Mucosa of stomach (tissue), 1 donor: ENCODE results near the gene NEGR1.

Experiments
- H3K27me3 ChIP-seq: one replicate; pipeline ENCODE4 v1.7.0; 2013; ENCODE audit warnings: mild to moderate bottlenecking, low read length; ENCODE audit not compliant: control insufficient read depth, insufficient read depth
- H3K36me3 ChIP-seq: one replicate; pipeline ENCODE4 v1.7.0; 2013; ENCODE audit warnings: low read length; ENCODE audit not compliant: control insufficient read depth, insufficient read depth
- H3K4me1 ChIP-seq: one replicate; pipeline ENCODE4 v1.7.0; 2013; ENCODE audit warnings: mild to moderate bottlenecking, low read length; ENCODE audit not compliant: control insufficient read depth, insufficient read depth
- H3K4me3 ChIP-seq: one replicate; pipeline ENCODE4 v1.7.0; 2013; ENCODE audit warnings: low read length
- H3K9ac ChIP-seq: one replicate; pipeline ENCODE4 v1.7.0; 2013; ENCODE audit warnings: mild to moderate bottlenecking, low read length, moderate library complexity
- H3K9me3 ChIP-seq: one replicate; pipeline ENCODE4 v1.7.0; 2013; ENCODE audit warnings: mild to moderate bottlenecking, low read length, moderate library complexity; ENCODE audit not compliant: control insufficient read depth
- donor health status: Pancreatic carcinoma.

NEGR1 gene

DNA sequence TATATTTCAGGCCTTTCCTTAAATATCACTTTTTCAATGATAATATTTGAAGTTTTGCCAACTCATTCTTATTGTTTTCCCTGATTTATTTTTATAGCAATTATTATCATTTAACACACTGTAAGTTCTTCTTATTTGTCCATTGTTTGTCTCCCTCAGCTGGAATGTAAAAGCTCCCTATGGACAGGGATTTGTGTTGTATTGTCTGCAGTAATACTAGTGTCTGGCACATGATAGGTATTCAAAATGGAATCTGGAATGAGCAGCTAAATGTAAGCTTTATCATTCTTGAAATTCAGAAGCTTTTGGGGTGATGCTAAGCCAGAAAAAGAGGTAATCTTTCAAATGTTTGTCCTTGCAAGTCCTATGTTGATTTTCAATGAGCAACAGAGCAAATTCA lies 112.1 kb downstream of the NEGR1 start:
- no peak overlapping the region for H3K4me3 ChIP-seq
- no peaks in the 10 kb centered on the region for H3K9me3 ChIP-seq
- no peaks in the 10 kb centered on the region for H3K4me1 ChIP-seq
- no peaks in the 10 kb centered on the region for H3K27me3 ChIP-seq
- no peaks in the 10 kb centered on the region for H3K36me3 ChIP-seq
- H3K9ac ChIP-seq = no peak overlapping the region

DNA sequence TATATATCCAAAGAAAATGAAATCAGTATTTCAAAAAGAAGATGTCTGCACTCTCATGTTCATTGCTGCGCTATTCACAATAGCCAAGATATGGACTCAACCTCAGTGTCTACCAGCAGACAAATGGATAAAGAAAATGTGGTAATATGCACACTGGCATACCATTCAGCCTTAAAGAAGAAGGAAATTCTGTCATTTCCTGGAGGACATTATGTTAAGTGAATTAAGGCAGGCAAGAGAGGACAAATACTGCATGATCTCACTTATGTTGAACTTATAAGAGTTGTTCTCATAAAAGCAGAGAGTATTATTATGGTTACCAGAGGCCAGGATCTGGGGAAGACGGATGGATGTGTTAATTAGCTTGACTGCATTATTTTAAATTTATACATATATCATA lies 115.9 kb downstream of the NEGR1 start:
- no peak overlapping the region for H3K9ac ChIP-seq
- no peaks in the 10 kb centered on the region for H3K27me3 ChIP-seq
- no peaks in the 10 kb centered on the region for H3K9me3 ChIP-seq
- H3K4me3 ChIP-seq = no peak overlapping the region
- H3K4me1 ChIP-seq = no peaks in the 10 kb centered on the region
- H3K36me3 ChIP-seq = no peaks in the 10 kb centered on the region

DNA sequence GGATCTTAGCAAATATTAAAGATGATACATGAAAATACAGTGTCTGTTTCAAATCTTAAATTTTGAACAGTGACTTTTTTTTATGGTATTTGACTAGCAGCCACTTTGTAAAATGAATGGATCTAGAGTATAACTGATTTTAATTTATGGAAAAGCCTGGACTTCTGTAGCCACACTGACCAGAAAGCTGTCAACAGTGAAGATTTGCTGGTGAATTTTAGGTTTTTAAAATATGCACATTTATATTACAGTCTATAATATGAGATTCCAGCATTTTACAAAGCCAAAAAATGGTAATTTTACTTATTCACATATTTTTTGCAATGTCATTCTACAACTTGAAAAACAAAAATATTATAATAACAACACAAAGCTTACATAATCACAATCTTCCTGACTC lies 131.8 kb downstream of the NEGR1 start:
- H3K9me3 ChIP-seq = no peaks in the 10 kb centered on the region

DNA sequence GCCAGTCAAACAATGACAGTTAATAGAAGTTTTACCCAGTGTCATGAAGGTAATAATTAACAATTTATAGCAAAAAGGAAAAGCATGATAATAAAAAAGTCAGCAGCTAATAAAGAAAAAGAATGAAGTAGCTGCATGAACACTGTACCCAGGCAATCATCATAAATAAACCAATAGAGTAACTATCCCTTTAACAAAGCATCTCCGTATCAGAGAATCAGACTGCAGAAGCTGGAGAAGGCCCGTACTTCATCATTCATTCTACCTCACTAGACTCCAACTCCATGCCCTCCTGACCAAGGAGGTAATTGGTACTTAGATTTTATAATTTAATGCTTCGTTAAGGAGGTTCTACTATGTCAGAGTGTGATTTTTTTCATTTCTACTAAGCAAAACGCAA lies 140.5 kb downstream of the NEGR1 start:
- H3K4me3 ChIP-seq = no peak overlapping the region
- H3K27me3 ChIP-seq = no peaks in the 10 kb centered on the region
- H3K36me3 ChIP-seq = no peaks in the 10 kb centered on the region
- H3K9me3 ChIP-seq = no peaks in the 10 kb centered on the region
- H3K9ac ChIP-seq = no peak overlapping the region
- no peaks in the 10 kb centered on the region for H3K4me1 ChIP-seq

More for the DNA sequence above, 131.8 kb downstream of the NEGR1 start:
- Histone ChIP-seq H3K4me3 (no peak overlapping the region), H3K9ac (no peak overlapping the region), H3K4me1 (no peaks in the 10 kb centered on the region), H3K27me3 (no peaks in the 10 kb centered on the region), H3K36me3 (no peaks in the 10 kb centered on the region)

DNA sequence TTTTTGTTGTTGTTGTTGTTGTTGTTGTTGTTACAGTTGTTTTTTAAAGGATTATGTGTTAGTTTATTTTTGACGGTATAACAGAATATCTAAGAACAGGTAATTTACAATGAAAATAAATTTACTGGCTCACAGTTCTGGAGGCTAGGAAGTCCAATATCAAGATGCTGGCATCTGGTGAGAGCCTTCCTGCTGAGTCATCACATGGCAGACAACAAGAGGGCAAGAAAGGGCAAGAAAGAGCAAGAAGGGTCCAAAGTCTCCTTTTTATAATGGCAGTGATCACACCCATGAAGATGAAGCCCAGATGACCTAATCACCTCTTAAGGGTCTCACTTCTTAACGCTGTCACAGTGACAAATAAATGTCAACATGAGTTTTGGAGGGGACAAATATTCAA lies 142.1 kb downstream of the NEGR1 start:
- Histone ChIP-seq H3K9me3 (no peaks in the 10 kb centered on the region), H3K36me3 (no peaks in the 10 kb centered on the region), H3K9ac (no peak overlapping the region), H3K4me3 (no peak overlapping the region), H3K4me1 (no peaks in the 10 kb centered on the region), H3K27me3 (no peaks in the 10 kb centered on the region)

DNA sequence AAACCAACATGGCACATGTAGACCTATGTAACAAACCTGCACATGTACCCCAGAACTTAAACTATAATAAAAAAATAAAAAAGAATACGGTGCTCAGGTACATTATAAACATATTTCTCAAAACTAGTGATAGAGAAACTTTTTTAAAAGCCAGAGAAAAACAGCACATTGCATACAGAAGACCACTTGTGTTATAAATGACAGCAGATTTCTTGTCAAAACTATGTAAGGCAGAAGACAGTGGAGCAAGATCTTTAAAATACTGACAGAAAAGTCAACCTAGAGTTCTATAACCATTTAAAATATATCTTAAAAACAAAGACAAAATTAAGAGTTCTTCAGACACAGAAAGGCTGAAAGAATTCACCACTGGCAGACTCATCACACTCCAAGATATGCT lies 144.7 kb downstream of the NEGR1 start:
- Histone ChIP-seq H3K9ac (no peak overlapping the region), H3K27me3 (no peaks in the 10 kb centered on the region), H3K36me3 (no peaks in the 10 kb centered on the region), H3K9me3 (no peaks in the 10 kb centered on the region), H3K4me3 (no peak overlapping the region), H3K4me1 (no peaks in the 10 kb centered on the region)

DNA sequence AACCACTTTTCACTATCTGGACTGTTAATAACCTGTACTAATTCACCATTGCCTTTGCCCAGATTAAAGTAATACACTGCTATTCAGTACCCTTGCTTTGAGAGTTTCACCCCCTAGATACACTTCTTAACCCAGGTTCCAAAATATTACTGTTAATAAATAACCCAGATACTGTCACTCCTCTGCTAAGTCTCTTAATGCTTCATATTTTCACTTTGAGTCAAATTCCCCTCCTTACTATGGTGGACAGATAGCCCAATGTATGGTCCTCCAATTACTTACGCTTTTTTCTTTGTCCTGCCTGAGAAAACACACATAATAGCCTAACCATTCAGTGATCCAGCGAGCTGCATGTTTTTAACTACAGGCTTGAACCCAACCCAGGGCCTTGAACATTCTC lies 152.5 kb downstream of the NEGR1 start:
- Histone ChIP-seq H3K9ac (no peak overlapping the region), H3K4me3 (no peak overlapping the region), H3K27me3 (no peaks in the 10 kb centered on the region), H3K36me3 (no peaks in the 10 kb centered on the region), H3K9me3 (no peaks in the 10 kb centered on the region), H3K4me1 (no peaks in the 10 kb centered on the region)

DNA sequence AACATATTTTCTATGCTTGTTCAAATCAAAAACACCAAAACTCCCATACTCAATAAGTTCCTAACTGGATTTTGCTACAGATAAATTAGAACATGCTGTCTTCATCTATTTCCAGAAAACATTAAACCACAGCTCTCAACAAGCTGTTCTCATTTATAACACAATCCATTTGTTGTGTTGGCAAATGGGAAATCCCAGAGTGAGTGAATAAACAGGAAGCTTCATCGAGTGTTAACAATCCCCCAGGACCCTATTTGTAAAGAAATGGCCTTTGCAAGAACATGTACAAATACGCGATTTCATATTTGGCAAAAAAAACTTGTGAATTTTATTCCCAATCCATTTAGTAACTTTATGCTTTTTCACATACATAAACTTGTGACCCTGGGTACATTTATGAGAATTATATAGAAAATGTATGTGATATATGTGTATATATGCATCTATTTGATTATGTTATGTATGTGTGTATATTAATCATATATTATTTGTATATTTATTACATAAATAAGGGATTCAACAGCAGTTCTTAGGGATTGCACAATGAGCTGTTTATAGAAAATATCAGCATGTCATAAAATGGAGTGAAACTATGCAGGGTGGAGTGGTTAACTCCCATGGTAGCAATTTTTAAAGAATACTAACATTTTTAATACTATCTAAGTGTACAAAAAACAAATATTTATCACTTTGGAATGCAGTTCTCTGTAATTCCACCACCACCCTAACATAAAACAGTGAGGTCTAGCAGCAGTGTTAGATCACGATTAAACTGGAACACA lies 160.0 kb downstream of the NEGR1 start:
- H3K36me3 ChIP-seq = no peaks in the 10 kb centered on the region
- H3K4me3 ChIP-seq = no peak overlapping the region
- no peaks in the 10 kb centered on the region for H3K9me3 ChIP-seq
- no peak overlapping the region for H3K9ac ChIP-seq
- H3K27me3 ChIP-seq = no peaks in the 10 kb centered on the region
- H3K4me1 ChIP-seq = no peaks in the 10 kb centered on the region

DNA sequence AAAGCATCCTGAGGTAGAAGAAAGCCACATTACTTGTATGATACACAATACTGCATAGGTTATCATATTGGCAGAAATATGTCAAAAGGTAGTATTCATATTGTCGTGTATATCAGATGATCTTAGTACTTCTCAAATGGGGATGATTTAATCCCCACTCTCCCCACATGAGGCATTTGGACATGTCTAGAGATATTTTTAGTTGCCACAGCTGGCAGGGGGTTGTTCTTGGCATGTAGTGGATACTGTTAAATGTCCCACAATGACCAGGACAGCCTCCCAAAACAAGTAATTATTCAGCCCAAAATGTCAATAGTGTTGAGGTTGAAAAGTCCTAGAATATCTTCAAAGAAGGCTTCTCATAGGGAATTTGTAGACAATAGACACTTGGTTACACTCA lies 162.8 kb downstream of the NEGR1 start:
- no peaks in the 10 kb centered on the region for H3K9me3 ChIP-seq
- H3K27me3 ChIP-seq = no peaks in the 10 kb centered on the region
- H3K9ac ChIP-seq = no peak overlapping the region
- no peaks in the 10 kb centered on the region for H3K36me3 ChIP-seq
- no peak overlapping the region for H3K4me3 ChIP-seq
- H3K4me1 ChIP-seq = no peaks in the 10 kb centered on the region

DNA sequence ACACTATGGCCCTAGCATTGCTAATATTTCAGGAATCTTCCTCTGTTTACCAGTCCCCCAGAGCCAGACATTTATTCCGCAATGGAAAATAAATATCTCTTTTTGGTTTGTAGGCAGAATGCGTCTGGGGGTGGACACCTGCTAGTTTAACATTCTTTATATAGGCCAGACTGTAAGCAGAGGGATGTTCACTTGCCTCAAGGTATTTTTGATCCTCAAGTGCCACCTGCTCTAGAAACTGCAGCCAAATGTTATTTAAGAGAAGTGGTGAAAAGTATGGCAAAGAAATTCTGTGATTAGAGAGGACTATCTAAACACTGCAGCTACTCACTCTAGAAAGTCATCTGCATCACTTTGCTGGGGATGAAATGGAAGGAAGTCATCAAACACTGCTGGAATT lies 164.7 kb downstream of the NEGR1 start:
- H3K4me1 ChIP-seq = no peaks in the 10 kb centered on the region
- no peak overlapping the region for H3K4me3 ChIP-seq
- no peak overlapping the region for H3K9ac ChIP-seq
- H3K27me3 ChIP-seq = no peaks in the 10 kb centered on the region
- no peaks in the 10 kb centered on the region for H3K36me3 ChIP-seq
- H3K9me3 ChIP-seq = no peaks in the 10 kb centered on the region

DNA sequence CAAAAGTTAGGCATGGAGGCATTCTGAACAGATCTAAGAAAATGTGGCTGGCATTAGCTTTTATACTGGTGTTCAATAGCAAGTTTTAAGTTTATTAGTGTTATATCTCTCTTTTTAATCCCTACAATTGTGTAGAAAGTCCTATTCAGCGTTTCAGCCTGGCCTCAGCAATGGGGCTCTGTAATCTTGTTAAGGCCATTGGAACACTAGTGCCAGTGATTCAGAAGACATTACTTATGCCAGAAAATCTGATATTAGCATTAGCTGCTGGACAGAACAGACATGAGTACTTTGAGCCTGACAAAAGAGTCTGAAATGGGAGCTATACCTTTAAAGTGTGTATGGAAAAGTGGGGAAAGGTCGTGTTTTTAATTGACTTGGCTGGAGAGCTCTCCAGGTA lies 167.0 kb downstream of the NEGR1 start:
- H3K4me1 ChIP-seq = no peaks in the 10 kb centered on the region
- no peak overlapping the region for H3K9ac ChIP-seq
- no peak overlapping the region for H3K4me3 ChIP-seq
- H3K9me3 ChIP-seq = no peaks in the 10 kb centered on the region
- no peaks in the 10 kb centered on the region for H3K27me3 ChIP-seq
- H3K36me3 ChIP-seq = no peaks in the 10 kb centered on the region

DNA sequence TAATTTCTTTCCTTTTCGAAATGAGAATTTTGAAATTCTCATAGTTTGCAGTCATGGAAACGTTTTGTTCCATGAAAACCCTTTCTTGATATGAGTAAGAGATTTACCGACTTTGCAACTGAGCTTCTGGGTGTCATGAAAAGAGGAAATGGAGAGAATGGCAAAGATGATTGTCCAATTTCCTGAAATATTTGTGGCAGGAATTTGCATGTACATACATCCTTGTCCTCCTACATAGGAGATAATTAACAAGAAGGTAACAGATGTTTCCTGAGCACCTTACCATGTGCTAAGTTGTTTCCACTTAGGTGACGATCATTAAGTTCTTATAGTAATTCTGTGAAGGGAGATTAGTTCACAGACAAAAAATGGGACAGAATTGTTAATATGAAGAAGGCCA lies 170.7 kb downstream of the NEGR1 start:
- no peaks in the 10 kb centered on the region for H3K27me3 ChIP-seq
- no peaks in the 10 kb centered on the region for H3K9me3 ChIP-seq
- H3K36me3 ChIP-seq = no peaks in the 10 kb centered on the region
- no peak overlapping the region for H3K4me3 ChIP-seq
- H3K9ac ChIP-seq = no peak overlapping the region
- H3K4me1 ChIP-seq = no peaks in the 10 kb centered on the region

DNA sequence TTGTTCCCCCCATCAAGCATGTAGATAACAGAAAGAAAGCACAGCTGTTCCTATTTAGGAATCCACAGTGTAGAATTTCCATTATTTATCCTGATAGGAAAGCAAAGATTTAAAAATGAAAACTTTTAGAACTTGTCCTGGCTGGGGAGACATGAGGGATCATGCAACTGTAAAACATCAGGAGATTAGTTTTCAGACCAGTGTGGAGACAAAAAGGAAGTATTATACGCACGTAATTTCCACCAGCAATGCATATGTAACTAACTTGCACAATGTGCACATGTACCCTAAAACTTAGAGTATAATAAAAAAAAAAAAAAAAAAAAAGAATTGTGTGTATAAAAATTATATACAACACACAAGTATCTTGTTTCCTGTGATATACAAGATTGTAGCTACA lies 172.4 kb downstream of the NEGR1 start:
- Histone ChIP-seq H3K9me3 (no peaks in the 10 kb centered on the region), H3K36me3 (no peaks in the 10 kb centered on the region), H3K4me1 (no peaks in the 10 kb centered on the region), H3K9ac (no peak overlapping the region), H3K4me3 (no peak overlapping the region), H3K27me3 (no peaks in the 10 kb centered on the region)
